IPS-18a (cell line): Measurements from ENCODE around the gene MAST4.

Experiments used
- H3K27ac ChIP-seq: one replicate; pipeline ENCODE4 v1.5.1; 2013; ENCODE audit warnings: low read length
- H3K27me3 ChIP-seq: one replicate; pipeline ENCODE4 v1.6.1; 2013; ENCODE audit warnings: mild to moderate bottlenecking, low read length; ENCODE audit not compliant: control insufficient read depth, insufficient read depth
- H3K36me3 ChIP-seq: one replicate; pipeline ENCODE4 v1.6.1; 2013; ENCODE audit warnings: low read depth, low read length; ENCODE audit not compliant: control insufficient read depth
- H3K4me1 ChIP-seq: one replicate; pipeline ENCODE4 v1.6.1; 2013; ENCODE audit warnings: low read depth, low read length; ENCODE audit not compliant: control insufficient read depth
- H3K4me3 ChIP-seq: one replicate; pipeline ENCODE4 v1.5.1; 2013; ENCODE audit warnings: low read length
- H3K9ac ChIP-seq: one replicate; pipeline ENCODE4 v1.6.1; 2013; ENCODE audit warnings: mild to moderate bottlenecking, low read length, moderate library complexity
- H3K9me3 ChIP-seq: one replicate; pipeline ENCODE4 v1.6.1; 2013; ENCODE audit warnings: low read depth, low read length; ENCODE audit not compliant: control insufficient read depth

Gene MAST4

GRCh38 chr5:67037171-67037570 lies 441.0 kb downstream of the MAST4 start:
- Histone ChIP-seq H3K27ac (no peak overlapping the region), H3K4me3 (no peak overlapping the region), H3K9ac (no peak overlapping the region), H3K4me1 (peaks cover 4% of the 10 kb centered on the region), H3K27me3 (peaks cover 3% of the 10 kb centered on the region), H3K9me3 (no peaks in the 10 kb centered on the region), H3K36me3 (no peaks in the 10 kb centered on the region)

DNA sequence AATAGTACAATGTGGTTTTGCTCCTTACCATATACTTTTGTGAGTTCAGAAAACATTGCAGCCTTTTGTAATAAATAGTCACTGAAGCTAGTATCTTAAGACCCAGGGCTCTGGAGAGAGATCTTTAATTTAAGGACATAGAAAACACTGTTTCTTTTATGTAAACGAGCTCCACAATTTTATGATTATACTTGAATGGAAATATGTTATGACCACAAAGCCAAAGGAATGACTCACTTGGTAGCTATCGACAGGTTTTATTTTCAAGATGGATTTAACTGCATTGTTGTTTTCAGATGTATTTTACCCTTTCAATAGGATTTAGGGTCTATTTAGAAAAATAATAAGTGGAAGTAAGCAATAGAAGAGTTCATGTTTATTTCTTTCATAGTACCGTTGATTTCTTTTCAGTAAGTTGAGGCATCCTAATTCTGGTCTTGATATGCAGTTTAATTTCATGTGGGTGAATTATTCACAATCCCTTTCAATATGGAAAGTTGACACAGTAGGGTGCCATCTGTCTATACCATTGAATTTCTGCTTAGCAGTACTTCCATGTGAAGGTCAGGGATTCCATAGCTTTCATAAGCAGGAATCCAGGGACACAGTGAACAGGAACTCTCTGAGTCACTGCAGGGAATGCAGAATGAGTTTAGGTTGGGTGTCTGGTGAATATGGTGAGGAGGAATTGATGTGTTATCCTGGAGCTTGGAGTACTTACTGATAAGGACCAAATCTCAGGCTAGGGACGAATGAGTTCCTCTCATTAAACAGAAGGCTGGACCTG lies 442.8 kb downstream of the MAST4 start:
- H3K9me3 ChIP-seq, result no peaks in the 10 kb centered on the region
- H3K36me3 ChIP-seq, result no peaks in the 10 kb centered on the region
- H3K4me3 ChIP-seq, result no peak overlapping the region
- H3K4me1 ChIP-seq, result peaks cover 11% of the 10 kb centered on the region
- no peak overlapping the region for H3K27ac ChIP-seq
- no peak overlapping the region for H3K9ac ChIP-seq
- H3K27me3 ChIP-seq, result peaks cover 12% of the 10 kb centered on the region

- Histone ChIP-seq H3K4me3 (no peak overlapping the region), H3K36me3 (no peaks in the 10 kb centered on the region), H3K9me3 (no peaks in the 10 kb centered on the region), H3K27me3 (peaks cover 12% of the 10 kb centered on the region), H3K4me1 (peaks cover 14% of the 10 kb centered on the region), H3K9ac (no peak overlapping the region), H3K27ac (no peak overlapping the region)
Observed at GRCh38 chr5:67042176-67043003, 446.2 kb downstream of the MAST4 start.

DNA sequence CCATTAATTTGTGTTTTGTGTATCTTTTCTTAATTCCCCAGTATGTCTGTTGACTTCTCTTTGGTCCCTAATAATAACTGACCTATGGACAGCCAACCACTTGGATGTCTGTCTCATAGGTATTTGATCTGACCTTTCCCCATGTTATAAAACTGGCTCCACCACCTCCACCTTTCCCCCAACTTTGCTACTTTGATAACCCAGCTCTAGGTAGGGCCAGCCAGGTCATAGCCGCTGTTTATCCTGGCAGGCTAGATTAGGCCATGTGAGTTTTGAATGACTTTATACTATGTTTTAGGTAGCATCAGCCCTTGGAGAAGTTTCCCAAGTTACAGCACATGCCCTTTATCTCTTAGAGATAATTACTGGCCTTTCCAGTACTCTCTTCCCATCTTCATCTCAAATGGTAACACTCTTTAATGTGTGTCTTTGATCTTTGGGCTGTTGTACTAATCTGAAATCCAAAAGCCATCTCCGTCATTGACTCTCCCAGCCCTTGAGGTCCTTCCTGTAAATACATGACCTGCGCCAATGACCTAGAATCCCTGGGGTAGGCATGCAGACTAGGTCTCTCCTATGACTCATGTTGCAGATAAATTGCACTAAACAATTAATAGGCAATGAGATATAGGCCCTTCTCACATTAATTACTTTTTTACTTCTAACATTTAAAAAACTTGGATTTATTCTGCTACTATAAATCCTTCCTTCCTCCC lies 447.8 kb downstream of the MAST4 start:
- H3K27me3 ChIP-seq, result peaks cover 12% of the 10 kb centered on the region
- H3K36me3 ChIP-seq, result no peaks in the 10 kb centered on the region

GRCh38 chr5:67045816-67046740 lies 449.9 kb downstream of the MAST4 start:
- no peaks in the 10 kb centered on the region for H3K9me3 ChIP-seq

More for the DNA sequence above, 447.8 kb downstream of the MAST4 start:
- Histone ChIP-seq H3K27ac (no peak overlapping the region), H3K9ac (no peak overlapping the region), H3K4me1 (peaks cover 21% of the 10 kb centered on the region), H3K4me3 (no peak overlapping the region), H3K9me3 (no peaks in the 10 kb centered on the region)

DNA sequence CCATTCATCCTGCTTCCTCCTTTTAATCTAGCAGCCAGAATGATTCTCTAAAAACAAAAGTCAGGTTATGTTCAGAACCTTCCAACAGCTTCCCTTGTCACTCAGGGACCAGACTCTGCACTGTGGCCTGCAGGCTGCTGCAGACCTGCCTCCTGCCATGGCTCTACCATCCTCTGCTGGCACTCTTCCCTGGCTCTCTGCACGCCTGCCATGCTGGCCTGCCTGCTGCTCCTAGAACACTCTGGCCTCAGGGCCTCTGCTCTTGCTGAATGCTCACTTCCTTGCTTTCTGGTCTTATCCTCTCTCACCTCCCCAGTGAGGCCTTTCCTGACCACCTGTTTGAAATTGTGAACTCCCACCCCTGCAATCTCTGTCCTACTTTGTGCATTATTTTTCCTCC lies 451.0 kb downstream of the MAST4 start:
- H3K4me3 ChIP-seq, result no peak overlapping the region
- no peaks in the 10 kb centered on the region for H3K36me3 ChIP-seq
- peaks cover 9% of the 10 kb centered on the region for H3K27me3 ChIP-seq
- H3K9me3 ChIP-seq, result no peaks in the 10 kb centered on the region
- H3K27ac ChIP-seq, result no peak overlapping the region
- H3K9ac ChIP-seq, result no peak overlapping the region
- peaks cover 17% of the 10 kb centered on the region for H3K4me1 ChIP-seq

More at GRCh38 chr5:67045816-67046740, 449.9 kb downstream of the MAST4 start:
- Histone ChIP-seq H3K27ac (no peak overlapping the region), H3K4me3 (no peak overlapping the region), H3K27me3 (peaks cover 9% of the 10 kb centered on the region), H3K36me3 (no peaks in the 10 kb centered on the region), H3K4me1 (peaks cover 21% of the 10 kb centered on the region), H3K9ac (no peak overlapping the region)

- no peak overlapping the region for H3K4me3 ChIP-seq
- H3K9me3 ChIP-seq, result no peaks in the 10 kb centered on the region
- no peak overlapping the region for H3K27ac ChIP-seq
- H3K9ac ChIP-seq, result no peak overlapping the region
- no peaks in the 10 kb centered on the region for H3K36me3 ChIP-seq
- H3K27me3 ChIP-seq, result peaks cover 7% of the 10 kb centered on the region
- peaks cover 13% of the 10 kb centered on the region for H3K4me1 ChIP-seq
Observed at GRCh38 chr5:67047616-67048015, 451.4 kb downstream of the MAST4 start.

DNA sequence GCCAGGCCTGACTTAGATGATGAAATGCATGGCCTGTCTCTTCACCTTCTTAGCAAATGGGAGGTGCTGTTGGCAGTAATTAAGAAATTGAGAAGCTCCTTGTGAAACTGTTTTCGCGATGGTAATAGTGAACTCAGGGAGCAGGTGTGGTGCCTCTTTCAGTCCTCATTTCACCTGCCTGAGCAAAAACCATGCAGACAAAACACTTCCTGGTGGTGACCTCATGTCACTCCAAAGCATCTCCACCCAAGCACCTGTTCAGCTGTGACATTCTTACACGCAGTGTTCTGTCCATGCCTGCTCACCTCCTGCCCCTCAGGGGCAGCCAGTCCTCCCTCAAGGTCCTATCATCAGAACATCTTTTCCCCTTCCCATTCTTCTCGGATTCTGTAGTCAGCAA lies 453.9 kb downstream of the MAST4 start:
- no peak overlapping the region for H3K9ac ChIP-seq
- H3K27ac ChIP-seq, result no peak overlapping the region
- H3K36me3 ChIP-seq, result no peaks in the 10 kb centered on the region
- H3K4me3 ChIP-seq, result no peak overlapping the region
- peaks cover 10% of the 10 kb centered on the region for H3K4me1 ChIP-seq
- no peaks in the 10 kb centered on the region for H3K9me3 ChIP-seq
- H3K27me3 ChIP-seq, result no peaks in the 10 kb centered on the region

DNA sequence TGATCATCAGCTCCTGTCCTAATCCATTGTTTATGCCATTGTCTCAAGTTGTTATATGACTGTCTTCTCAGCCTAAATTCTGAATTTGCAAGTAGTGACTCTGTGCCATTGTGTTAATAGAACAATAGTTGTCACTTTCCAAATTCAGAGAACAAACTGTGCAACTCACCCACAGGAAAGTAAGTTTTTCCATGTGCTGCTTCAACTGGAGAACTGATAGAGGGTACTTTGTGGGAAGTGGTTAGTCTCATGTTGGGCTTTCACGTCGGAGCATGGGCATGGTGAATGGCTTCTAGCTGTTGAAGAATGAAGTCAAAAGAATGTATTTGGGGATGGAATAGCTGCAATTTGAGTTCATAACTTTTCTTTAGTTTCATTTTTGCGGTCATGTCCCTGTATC lies 454.4 kb downstream of the MAST4 start:
- no peaks in the 10 kb centered on the region for H3K36me3 ChIP-seq

DNA sequence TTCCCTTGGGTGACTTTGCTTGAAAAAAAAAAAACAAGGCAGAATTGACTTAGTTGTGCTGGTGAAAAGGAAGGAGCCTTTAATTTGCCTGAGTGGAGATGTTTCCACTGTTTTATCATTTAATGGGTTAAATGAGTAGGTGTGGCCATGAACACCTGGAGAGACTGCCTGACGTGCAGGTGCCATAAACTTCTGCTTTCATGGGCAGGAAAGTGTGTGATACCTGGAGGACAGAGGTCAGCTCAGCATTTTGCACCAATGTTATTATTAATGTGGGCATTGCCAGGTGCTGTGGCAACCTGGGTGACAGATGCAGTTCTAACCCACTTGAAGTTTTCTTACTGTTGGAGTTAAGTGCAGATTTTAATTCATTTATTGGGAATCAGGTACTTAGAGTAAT lies 455.0 kb downstream of the MAST4 start:
- H3K9ac ChIP-seq, result no peak overlapping the region
- H3K9me3 ChIP-seq, result no peaks in the 10 kb centered on the region
- H3K27ac ChIP-seq, result no peak overlapping the region
- H3K4me3 ChIP-seq, result no peak overlapping the region
- H3K36me3 ChIP-seq, result no peaks in the 10 kb centered on the region
- peaks cover 10% of the 10 kb centered on the region for H3K4me1 ChIP-seq
- no peaks in the 10 kb centered on the region for H3K27me3 ChIP-seq

More for the DNA sequence above, 454.4 kb downstream of the MAST4 start:
- H3K27me3 ChIP-seq, result no peaks in the 10 kb centered on the region
- peaks cover 10% of the 10 kb centered on the region for H3K4me1 ChIP-seq
- no peak overlapping the region for H3K9ac ChIP-seq
- H3K27ac ChIP-seq, result no peak overlapping the region
- no peaks in the 10 kb centered on the region for H3K9me3 ChIP-seq
- H3K4me3 ChIP-seq, result no peak overlapping the region
